Activated CD4-positive, alpha-beta memory T cell treated with anti-CD3 and anti-CD28 coated beads for 36 hours (primary cell): ENCODE measurements around the gene FRRS1. TPM values are rescaled to one million over a fixed set of nuclear protein-coding genes. Genes with fewer than 3 reads are reported as not detected.

ENCODE experiments used
- CTCF ChIA-PET: fragments of 350-600 bp; sonication (Branson Sonifier 250); formaldehyde crosslinking; loops from one replicate; lab custom pipeline; 2021; ENCODE audit warnings: antibody characterized with exemption, inconsistent platforms; lab: Charles Lee
- POLR2A ChIA-PET: fragments of 350-600 bp; sonication (Branson Sonifier 250); formaldehyde crosslinking; loops from one replicate; lab custom pipeline; 2021; ENCODE audit warnings: antibody characterized with exemption; lab: Charles Lee
- DNase-seq: peaks from one replicate; pipeline ENCODE4 v3.0.0-alpha.2; 2020
- H3K27ac Mint-ChIP-seq: one replicate; pipeline ENCODE4 v1.8.0; 2021; ENCODE audit warnings: mixed read lengths
- H3K27me3 Mint-ChIP-seq: one replicate; pipeline ENCODE4 v1.8.0; 2021; ENCODE audit warnings: mixed read lengths
- H3K36me3 Mint-ChIP-seq: one replicate; pipeline ENCODE4 v1.8.0; 2021; ENCODE audit warnings: mixed read lengths
- H3K4me1 Mint-ChIP-seq: one replicate; pipeline ENCODE4 v1.8.0; 2021; ENCODE audit warnings: low read depth, mixed read lengths
- H3K4me3 Mint-ChIP-seq: one replicate; pipeline ENCODE4 v1.8.0; 2021; ENCODE audit warnings: mild to moderate bottlenecking, mixed read lengths
- H3K9me3 Mint-ChIP-seq: one replicate; pipeline ENCODE4 v1.8.0; 2021; ENCODE audit warnings: mixed read lengths
- intact Hi-C: fragments of 100-400 bp; cut with micrococcal nuclease; formaldehyde crosslinking; loops from one replicate; pipeline ENCODE4 v1.15.1; 2023
- total RNA-seq, 2 experiments: library from RNA; stranded (reverse); gene quantifications; one replicate each; pipeline ENCODE4 v1.2.3, GENCODE V29; 2021

Gene FRRS1
- total RNA-seq, 2 experiments from 2014 or later, result 0.64 to 0.77 TPM

DNA sequence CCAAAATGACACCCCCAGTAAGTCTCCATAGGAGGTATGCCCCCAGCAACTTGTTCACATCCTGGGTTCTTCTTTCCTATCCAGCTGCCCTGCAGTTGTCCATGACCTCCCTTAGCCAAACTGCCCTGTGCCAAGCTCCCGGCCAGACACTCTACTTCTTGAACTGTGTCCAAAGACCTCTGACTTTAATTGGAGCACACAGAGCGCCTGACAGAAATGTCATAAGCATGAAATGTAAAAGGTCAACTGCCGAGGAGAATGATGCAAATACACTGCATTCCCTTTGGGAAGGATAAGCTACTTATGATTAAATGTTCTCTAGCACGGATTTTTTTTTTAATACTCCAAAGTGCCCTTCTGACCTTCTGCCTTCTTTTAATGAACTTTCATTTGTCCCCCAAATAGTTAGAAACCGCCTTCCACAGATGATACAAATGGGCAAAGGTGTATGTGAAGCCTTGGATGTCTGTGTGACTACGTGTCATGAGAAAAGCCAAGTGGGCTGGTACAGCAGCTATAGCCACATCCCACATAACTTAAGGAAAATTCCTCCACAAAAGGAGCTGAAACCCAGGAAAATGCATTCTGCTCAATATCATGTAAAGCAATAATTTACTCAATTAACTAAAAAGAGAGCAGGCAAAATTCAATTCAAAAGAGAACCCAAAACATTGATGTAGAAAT is 93.8 kb downstream of the FRRS1 start:
- Mint-ChIP-seq H3K36me3 (no peaks in the 10 kb centered on the region), H3K27ac (no peak overlapping the region), H3K27me3 (peaks cover 16% of the 10 kb centered on the region), H3K9me3 (no peaks in the 10 kb centered on the region), H3K4me1 (no peaks in the 10 kb centered on the region), H3K4me3 (no peak overlapping the region)
- DNase-seq, result no peak
- intact Hi-C loops, result no loop called here
- POLR2A ChIA-PET, result no interaction called here
- CTCF ChIA-PET, result interaction anchor here (1.0 kb wide), 2 partner anchors 13 kb away, joined by 3 to 5 read pairs; no protein-coding TSS in a partner anchor

DNA sequence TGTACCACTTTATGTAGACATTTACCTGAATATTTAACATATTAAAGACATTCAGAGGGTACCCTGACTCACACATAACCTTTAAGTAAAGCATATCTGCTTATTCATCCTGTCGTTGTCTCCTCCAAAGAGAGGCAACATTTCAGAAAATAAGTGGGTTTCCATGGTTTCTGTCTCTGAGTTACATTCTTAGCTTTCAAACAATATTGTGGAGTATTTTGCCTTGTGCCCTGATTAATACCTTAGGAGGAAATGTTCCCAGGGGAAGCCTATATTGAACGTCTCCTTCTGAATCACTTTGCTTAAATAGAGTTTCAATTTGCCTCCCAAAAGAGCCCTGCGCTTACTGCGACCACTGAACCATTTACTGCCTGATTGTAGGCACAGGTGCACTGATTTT is 94.4 kb downstream of the FRRS1 start:
- intact Hi-C loops, result no loop called here
- Mint-ChIP-seq H3K27ac (no peak overlapping the region), H3K36me3 (no peaks in the 10 kb centered on the region), H3K9me3 (no peaks in the 10 kb centered on the region), H3K27me3 (peaks cover 20% of the 10 kb centered on the region), H3K4me1 (no peaks in the 10 kb centered on the region), H3K4me3 (no peak overlapping the region)
- ChIA-PET CTCF (interaction anchor here (1.0 kb wide), 1 partner anchor 14 kb away, joined by 3 read pairs; no protein-coding TSS in a partner anchor), POLR2A (no interaction called here)
- DNase-seq, result no peak

DNA sequence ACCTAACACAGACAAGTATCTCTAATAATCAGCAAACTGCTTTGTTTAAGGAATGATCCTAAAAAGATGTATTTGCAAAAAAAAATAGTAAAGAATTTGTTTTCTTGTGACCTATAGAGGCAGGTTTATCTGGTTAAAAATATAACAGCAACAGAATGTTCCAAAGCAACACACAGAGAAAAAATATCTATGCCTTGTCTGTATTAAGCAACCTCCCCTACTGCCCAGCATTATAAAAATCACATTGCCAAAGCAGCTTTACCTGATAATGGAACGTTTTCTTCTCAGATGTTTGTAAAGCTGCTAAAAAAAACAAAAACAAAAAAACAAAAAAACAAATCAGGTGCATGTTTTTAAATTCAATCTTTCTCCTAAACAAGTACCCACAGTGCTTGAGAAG is 95.9 kb downstream of the FRRS1 start:
- Mint-ChIP-seq H3K27ac (no peak overlapping the region), H3K36me3 (no peaks in the 10 kb centered on the region), H3K9me3 (no peaks in the 10 kb centered on the region), H3K27me3 (peaks cover 20% of the 10 kb centered on the region), H3K4me3 (no peak overlapping the region), H3K4me1 (no peaks in the 10 kb centered on the region)
- CTCF ChIA-PET, result no interaction called here
- intact Hi-C loops, result no loop called here
- no peak for DNase-seq
- POLR2A ChIA-PET, result no interaction called here

DNA sequence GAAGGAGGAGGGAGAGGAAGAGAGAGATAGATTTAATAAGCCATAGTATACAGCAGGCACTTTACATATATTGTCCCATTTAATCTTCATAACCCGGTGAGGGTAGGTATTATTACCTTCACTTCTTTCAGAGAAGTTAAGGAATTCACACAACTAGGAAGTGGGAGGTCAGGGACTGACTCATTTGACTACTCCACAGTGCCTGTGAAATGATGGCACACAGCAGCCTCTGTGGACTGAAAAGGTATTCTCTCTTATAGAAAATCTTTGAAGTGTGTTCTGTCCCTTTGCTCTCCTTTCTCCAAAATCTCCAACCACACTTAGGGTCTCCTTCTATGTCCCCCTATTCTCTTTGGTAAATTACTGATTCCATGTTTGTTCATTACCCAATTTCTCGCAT is 96.6 kb downstream of the FRRS1 start:
- H3K4me1 Mint-ChIP-seq, result no peaks in the 10 kb centered on the region
- H3K27me3 Mint-ChIP-seq, result peaks cover 20% of the 10 kb centered on the region
- POLR2A ChIA-PET, result no interaction called here
- no peaks in the 10 kb centered on the region for H3K36me3 Mint-ChIP-seq
- no peak overlapping the region for H3K27ac Mint-ChIP-seq
- DNase-seq, result no peak
- CTCF ChIA-PET, result no interaction called here
- H3K9me3 Mint-ChIP-seq, result no peaks in the 10 kb centered on the region
- intact Hi-C loops, result no loop called here
- no peak overlapping the region for H3K4me3 Mint-ChIP-seq

DNA sequence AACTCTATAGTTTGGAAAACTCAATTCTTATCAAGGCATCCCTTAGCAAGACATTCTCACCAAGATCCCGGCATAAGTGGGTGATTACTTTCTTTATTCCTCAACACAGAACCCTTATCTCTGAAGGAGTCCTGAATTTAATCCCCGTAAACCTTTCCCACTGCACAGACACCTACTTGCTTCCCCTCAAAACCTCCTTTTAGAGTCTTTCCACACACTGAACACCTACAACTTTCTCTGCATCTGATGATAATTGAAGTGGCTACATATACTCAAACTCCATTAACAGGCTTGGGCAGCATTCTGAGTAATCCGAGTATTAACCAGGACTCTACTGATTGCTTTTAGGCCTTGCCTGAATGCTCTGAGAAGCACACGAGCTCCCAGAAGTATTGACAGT is 97.1 kb downstream of the FRRS1 start:
- peaks cover 22% of the 10 kb centered on the region for H3K27me3 Mint-ChIP-seq
- POLR2A ChIA-PET, result no interaction called here
- no peaks in the 10 kb centered on the region for H3K9me3 Mint-ChIP-seq
- no peaks in the 10 kb centered on the region for H3K4me1 Mint-ChIP-seq
- CTCF ChIA-PET, result no interaction called here
- H3K4me3 Mint-ChIP-seq, result no peak overlapping the region
- H3K27ac Mint-ChIP-seq, result no peak overlapping the region
- DNase-seq, result no peak
- no peaks in the 10 kb centered on the region for H3K36me3 Mint-ChIP-seq
- intact Hi-C loops, result no loop called here

DNA sequence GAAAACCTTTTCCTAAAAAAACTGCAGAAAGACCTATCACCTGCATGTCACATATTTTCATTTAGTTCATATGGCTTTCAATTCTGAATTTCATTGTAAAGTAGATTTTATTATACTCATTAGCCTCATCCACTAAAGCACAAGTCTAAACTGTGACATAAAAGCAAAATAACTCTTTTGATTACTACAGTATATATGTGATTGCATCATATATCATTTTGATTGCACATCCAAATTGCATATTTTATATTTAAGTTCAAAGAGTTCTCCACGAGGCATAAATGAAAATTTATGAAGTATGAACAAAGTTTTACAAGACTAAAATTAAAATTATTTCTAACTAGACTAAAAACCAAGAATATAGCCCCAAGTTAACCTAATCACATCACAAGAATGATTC is 101.2 kb downstream of the FRRS1 start:
- H3K27ac Mint-ChIP-seq, result no peak overlapping the region
- H3K27me3 Mint-ChIP-seq, result peaks cover 12% of the 10 kb centered on the region
- intact Hi-C loops, result no loop called here
- H3K9me3 Mint-ChIP-seq, result no peaks in the 10 kb centered on the region
- no peak for DNase-seq
- POLR2A ChIA-PET, result no interaction called here
- H3K4me3 Mint-ChIP-seq, result no peak overlapping the region
- CTCF ChIA-PET, result no interaction called here
- H3K36me3 Mint-ChIP-seq, result no peaks in the 10 kb centered on the region
- no peaks in the 10 kb centered on the region for H3K4me1 Mint-ChIP-seq

DNA sequence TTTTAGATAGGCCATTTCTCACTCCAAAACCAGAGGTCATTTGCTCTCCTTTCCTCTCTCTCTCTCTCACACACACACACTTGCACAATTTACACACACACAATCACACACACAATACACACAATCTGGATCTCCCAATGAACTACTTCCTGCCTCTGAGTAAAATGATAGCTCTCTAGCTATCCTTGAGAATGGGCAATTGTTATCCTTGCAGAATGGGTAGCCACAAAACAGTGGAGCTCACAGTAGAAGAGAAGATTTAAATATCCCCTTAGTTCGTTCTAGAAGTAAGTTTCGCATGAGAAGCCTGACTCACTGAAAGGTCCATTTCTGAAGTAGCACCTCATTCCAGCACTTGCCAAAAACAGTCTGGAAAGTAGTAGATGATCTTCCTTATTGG is 102.9 kb downstream of the FRRS1 start:
- ChIA-PET POLR2A (no interaction called here), CTCF (interaction anchor here (0.7 kb wide), 1 partner anchor 21 kb away, joined by 3 read pairs; no protein-coding TSS in a partner anchor)
- no peak for DNase-seq
- Mint-ChIP-seq H3K9me3 (no peaks in the 10 kb centered on the region), H3K36me3 (no peaks in the 10 kb centered on the region), H3K4me3 (no peak overlapping the region), H3K27me3 (peaks cover 13% of the 10 kb centered on the region), H3K4me1 (no peaks in the 10 kb centered on the region), H3K27ac (no peak overlapping the region)
- intact Hi-C loops, result no loop called here

DNA sequence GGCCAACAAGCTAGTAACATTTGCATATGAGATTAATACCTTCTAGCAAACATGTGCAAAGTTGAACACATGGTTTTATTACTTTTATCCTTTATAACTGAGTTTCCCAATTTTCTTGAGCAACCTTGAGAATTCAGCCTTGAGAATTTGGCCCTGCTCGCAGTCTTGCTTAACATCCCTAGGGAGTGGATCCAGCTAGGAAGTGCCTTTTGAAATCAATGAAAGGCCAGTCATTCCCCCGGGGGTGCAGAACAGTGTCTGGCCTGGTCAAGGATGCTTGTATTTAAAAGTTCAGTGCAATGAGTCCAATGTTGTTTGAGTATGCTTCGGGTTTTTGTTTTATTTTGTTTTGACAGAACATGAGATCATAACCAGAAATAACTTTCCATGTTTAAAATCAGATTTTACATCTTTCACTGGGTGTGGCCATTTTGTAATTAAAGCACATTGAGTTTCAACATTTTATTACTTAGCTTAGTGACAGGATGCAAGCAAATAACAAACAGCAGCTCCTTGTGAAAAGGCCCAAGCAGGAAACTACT is 103.8 kb downstream of the FRRS1 start:
- ChIA-PET POLR2A (no interaction called here), CTCF (interaction anchor here (0.6 to 1.6 kb wide), 2 partner anchors 23 to 58 kb away, joined by 3 to 4 read pairs; no protein-coding TSS in a partner anchor)
- no peak for DNase-seq
- Mint-ChIP-seq H3K4me3 (no peak overlapping the region), H3K4me1 (no peaks in the 10 kb centered on the region), H3K36me3 (no peaks in the 10 kb centered on the region), H3K27me3 (peaks cover 9% of the 10 kb centered on the region), H3K9me3 (no peaks in the 10 kb centered on the region), H3K27ac (no peak overlapping the region)
- intact Hi-C loops, result no loop called here

DNA sequence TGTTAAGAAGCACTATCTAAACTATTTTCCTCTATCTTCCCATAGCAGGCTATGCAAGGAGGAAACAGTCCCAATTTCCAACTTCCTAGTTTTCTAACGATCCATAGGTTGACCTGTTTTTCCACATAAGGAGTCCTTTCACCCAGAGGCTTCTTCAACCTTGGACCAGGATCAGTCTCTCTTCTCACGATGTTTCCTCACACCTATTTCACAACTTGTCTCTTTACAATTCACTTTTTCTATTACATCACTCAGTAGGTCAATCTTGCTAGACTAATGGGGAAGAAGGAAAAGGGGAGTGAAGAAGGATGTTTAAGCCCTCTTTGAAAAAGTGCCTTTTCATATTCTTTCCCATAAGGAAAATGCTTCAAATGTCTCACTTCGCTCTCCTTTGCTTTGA is 104.7 kb downstream of the FRRS1 start:
- ChIA-PET CTCF (interaction anchor here (0.7 to 1.6 kb wide), 2 partner anchors 24 to 220 kb away, joined by 3 to 4 read pairs; no protein-coding TSS in a partner anchor), POLR2A (no interaction called here)
- no peaks in the 10 kb centered on the region for H3K4me1 Mint-ChIP-seq
- DNase-seq, result no peak
- no peaks in the 10 kb centered on the region for H3K9me3 Mint-ChIP-seq
- no peak overlapping the region for H3K27ac Mint-ChIP-seq
- intact Hi-C loops, result no loop called here
- no peak overlapping the region for H3K4me3 Mint-ChIP-seq
- no peaks in the 10 kb centered on the region for H3K36me3 Mint-ChIP-seq
- peaks cover 6% of the 10 kb centered on the region for H3K27me3 Mint-ChIP-seq

DNA sequence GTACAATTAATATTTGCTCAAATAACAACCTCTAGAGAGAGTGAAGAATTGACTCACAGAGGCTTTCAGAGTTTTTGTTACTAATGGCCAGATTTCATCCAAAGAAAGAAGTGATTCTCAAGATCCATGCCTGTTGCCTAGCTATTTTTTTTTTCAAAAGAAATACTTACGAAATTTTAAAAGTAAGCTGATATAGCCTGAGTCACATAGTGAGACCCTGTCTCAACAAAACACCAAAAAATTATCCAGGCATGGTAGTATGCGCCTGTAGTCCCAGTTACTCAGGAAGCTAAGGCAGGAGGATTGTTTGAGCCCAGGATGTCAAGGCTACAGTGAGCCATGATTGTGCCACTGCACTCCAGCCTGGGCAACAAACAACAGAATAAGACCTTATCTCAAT is 105.9 kb downstream of the FRRS1 start:
- H3K27me3 Mint-ChIP-seq, result peaks cover 6% of the 10 kb centered on the region
- H3K36me3 Mint-ChIP-seq, result no peaks in the 10 kb centered on the region
- intact Hi-C loops, result no loop called here
- no peaks in the 10 kb centered on the region for H3K4me1 Mint-ChIP-seq
- no peak for DNase-seq
- H3K9me3 Mint-ChIP-seq, result no peaks in the 10 kb centered on the region
- H3K27ac Mint-ChIP-seq, result no peak overlapping the region
- H3K4me3 Mint-ChIP-seq, result no peak overlapping the region
- POLR2A ChIA-PET, result no interaction called here
- CTCF ChIA-PET, result interaction anchor here (1.6 kb wide), 1 partner anchor 25 kb away, joined by 7 read pairs; no protein-coding TSS in a partner anchor

DNA sequence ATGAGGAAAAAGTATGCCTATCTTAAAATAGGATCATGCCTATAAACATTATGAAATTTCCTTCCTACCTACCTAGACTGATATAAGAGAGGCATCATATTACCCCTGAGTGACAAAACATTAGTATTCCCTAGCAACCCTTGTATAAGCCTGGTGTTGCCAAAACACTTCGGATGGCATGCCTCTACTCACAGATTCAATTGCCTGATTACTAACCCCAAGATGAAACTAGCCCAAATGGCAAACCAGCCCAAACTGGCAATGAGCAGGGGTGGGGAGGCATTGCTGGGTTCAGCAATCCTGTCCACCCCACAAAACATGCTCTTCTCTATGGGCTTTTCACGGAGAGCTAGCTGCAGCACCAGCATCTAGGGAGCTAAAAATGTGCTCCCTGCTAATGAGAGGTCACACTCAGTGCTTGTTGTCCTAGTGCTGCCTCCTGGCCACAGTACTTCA is 106.7 kb downstream of the FRRS1 start:
- no peak overlapping the region for H3K4me3 Mint-ChIP-seq
- H3K36me3 Mint-ChIP-seq, result no peaks in the 10 kb centered on the region
- intact Hi-C loops, result no loop called here
- CTCF ChIA-PET, result interaction anchor here (1.6 kb wide), 1 partner anchor 26 kb away, joined by 7 read pairs; no protein-coding TSS in a partner anchor
- H3K27me3 Mint-ChIP-seq, result peaks cover 6% of the 10 kb centered on the region
- no peaks in the 10 kb centered on the region for H3K9me3 Mint-ChIP-seq
- no peak overlapping the region for H3K27ac Mint-ChIP-seq
- no peaks in the 10 kb centered on the region for H3K4me1 Mint-ChIP-seq
- POLR2A ChIA-PET, result no interaction called here
- DNase-seq, result no peak
